HCT116 (cell line): Measurements from ENCODE around the gene TMEM129. TPM values are rescaled to one million over a fixed set of nuclear protein-coding genes. Genes with fewer than 3 reads are reported as not detected.

Experiments
- ATAC-seq: fragments of 200-7000 bp; cut with Tn5 transposase; 2 replicates; pipeline ENCODE4 v1.9.1; 2020; ENCODE audit warnings: mild to moderate bottlenecking, moderate library complexity
- BruUV-seq: library from RNA; stranded (reverse); fragments of 400-500 nt; replicated peaks from 2 replicates; lab custom pipeline; 2021; lab: Mats Ljungman, UMichigan
- CTCF ChIA-PET: fragments of 300-600 bp; sonication (Branson Sonifier 250); formaldehyde crosslinking; loops from one replicate; lab custom pipeline; 2021; ENCODE audit warnings: antibody characterized with exemption; lab: Charles Lee
- POLR2A ChIA-PET: fragments of 300-600, 350-600 bp; sonication (Branson Sonifier 250); formaldehyde crosslinking; loops from one replicate; lab custom pipeline; 2021; ENCODE audit warnings: antibody characterized with exemption; lab: Charles Lee
- RAD21 ChIA-PET, 2 experiments: fragments of 300-600 bp; sonication (Branson Sonifier 250); formaldehyde crosslinking; loops; one replicate each; lab custom pipeline; 2023; ENCODE audit warnings: low total read pairs in 2 of 2; ENCODE audit not compliant: uncharacterized antibody in 2 of 2, unreplicated experiment in 2 of 2, low non-redundant PET in 1 of 2; lab: Charles Lee
- DNase-seq: peaks from one replicate; pipeline ENCODE4 v3.0.0-alpha.2; 2010; ENCODE audit warnings: low read depth, low spot score
- H2AFZ ChIP-seq: fragments of 200-600 bp; shearing (Covaris generic), sonication (generic); 2 replicates; pipeline ENCODE4 v1.6.1; 2017; ENCODE audit warnings: low read depth, mixed run types, mixed read lengths, antibody characterized with exemption, low read length; ENCODE audit not compliant: poor library complexity, severe bottlenecking
- H3K27ac ChIP-seq: 2 replicates; pipeline ENCODE4 v1.5.1; 2012; ENCODE audit warnings: low read depth, low read length
- H3K27me3 ChIP-seq: fragments of 200-600 bp; sonication (generic); 2 replicates; pipeline ENCODE4 v1.6.1; 2016; ENCODE audit warnings: mixed run types, low read length, mixed read lengths; ENCODE audit not compliant: insufficient read depth
- H3K36me3 ChIP-seq, 2 experiments: fragments of 200-500 bp in 1 of 2; fragments of 200-600 bp in 1 of 2; sonication (Bioruptor generic) in 1 of 2; sonication (generic) in 1 of 2; 2 replicates each; pipeline versions ENCODE4 v1.5.1 to v1.6.1; 2014 to 2016; ENCODE audit warnings: low read length in 2 of 2, inconsistent platforms in 1 of 2, mixed read lengths in 1 of 2, mixed run types in 1 of 2; ENCODE audit not compliant: insufficient read depth in 2 of 2, control insufficient read depth in 1 of 2
- H3K4me1 ChIP-seq, 2 experiments: fragments of 200-600 bp in 1 of 2; sonication (generic) in 1 of 2; 2 replicates each; pipeline versions ENCODE4 v1.5.1 to v1.6.1; 2012 to 2017; ENCODE audit warnings: low read length in 2 of 2, inconsistent platforms in 1 of 2, mild to moderate bottlenecking in 1 of 2, mixed read lengths in 1 of 2, mixed run types in 1 of 2, moderate library complexity in 1 of 2; ENCODE audit not compliant: insufficient read depth in 2 of 2, control insufficient read depth in 1 of 2
- H3K4me2 ChIP-seq: fragments of 200-600 bp; sonication (generic); 2 replicates; pipeline ENCODE4 v1.6.1; 2017; ENCODE audit warnings: mixed run types, low read length, mixed read lengths
- H3K4me3 ChIP-seq, 2 experiments: fragments of 200-600 bp in 1 of 2; sonication (generic) in 1 of 2; replicated peaks in 1 of 2; 2 replicates each; pipeline ENCODE4 v1.5.1; 2011 to 2016; ENCODE audit warnings: low read length in 2 of 2, control low read depth in 1 of 2, low read depth in 1 of 2, mild to moderate bottlenecking in 1 of 2, mixed read lengths in 1 of 2, mixed run types in 1 of 2
- H3K79me2 ChIP-seq: fragments of 200-600 bp; sonication (generic); 2 replicates; pipeline ENCODE4 v1.6.1; 2017; ENCODE audit warnings: mild to moderate bottlenecking, mixed run types, low read length, moderate library complexity, mixed read lengths; ENCODE audit not compliant: insufficient read depth
- H3K9ac ChIP-seq: fragments of 200-600 bp; sonication (generic); 2 replicates; pipeline ENCODE4 v1.6.1; 2016; ENCODE audit warnings: low read length, mixed read lengths
- H3K9me2 ChIP-seq: fragments of 200-600 bp; sonication (generic), shearing (Covaris generic); 2 replicates; pipeline ENCODE4 v1.6.1; 2017; ENCODE audit warnings: mixed run types, mild to moderate bottlenecking, moderate library complexity; ENCODE audit not compliant: insufficient read depth
- H3K9me3 ChIP-seq, 2 experiments: fragments of 200-500 bp in 1 of 2; fragments of 200-600 bp in 1 of 2; sonication (Bioruptor generic) in 1 of 2; sonication (generic) in 1 of 2; 2 replicates each; pipeline ENCODE4 v1.6.1; 2014 to 2017; ENCODE audit warnings: low read length in 2 of 2, mixed read lengths in 2 of 2, inconsistent platforms in 1 of 2, low read depth in 1 of 2, mild to moderate bottlenecking in 1 of 2, mixed run types in 1 of 2, moderate library complexity in 1 of 2; ENCODE audit not compliant: control insufficient read depth in 1 of 2, insufficient read depth in 1 of 2
- H4K20me1 ChIP-seq: fragments of 200-600 bp; sonication (generic), shearing (Covaris generic); 2 replicates; pipeline ENCODE4 v1.6.1; 2017; ENCODE audit warnings: mixed run types, mild to moderate bottlenecking, moderate library complexity; ENCODE audit not compliant: insufficient read depth
- CBX3 ChIP-seq: IDR thresholded peaks from 2 replicates; pipeline ENCODE4 v1.6.1; 2012; ENCODE audit warnings: low read depth
- CEBPB ChIP-seq: IDR thresholded peaks from 2 replicates; pipeline ENCODE4 v1.6.1; 2012; ENCODE audit warnings: low read depth
- EGR1 ChIP-seq: IDR thresholded peaks from 2 replicates; pipeline ENCODE4 v1.6.1; 2012; ENCODE audit warnings: low read depth
- ELF1 ChIP-seq: IDR thresholded peaks from 2 replicates; pipeline ENCODE4 v1.6.1; 2012; ENCODE audit warnings: low read depth, borderline replicate concordance
- EZH2 ChIP-seq: fragments of 200-600 bp; sonication (generic); IDR thresholded peaks from 2 replicates; pipeline ENCODE4 v1.6.1; 2017; ENCODE audit warnings: antibody characterized with exemption, mixed run types
- EZH2phosphoT487 ChIP-seq: fragments of 200-600 bp; IDR thresholded peaks from 2 replicates; pipeline ENCODE4 v1.6.1; 2018; ENCODE audit warnings: antibody characterized with exemption, borderline replicate concordance
- FOSL1 ChIP-seq: IDR thresholded peaks from 2 replicates; pipeline ENCODE4 v1.6.1; 2012; ENCODE audit warnings: low read depth
- JUND ChIP-seq: IDR thresholded peaks from 2 replicates; pipeline ENCODE4 v1.6.1; 2012
- POLR2A ChIP-seq: IDR thresholded peaks from 2 replicates; pipeline ENCODE4 v1.7.0; 2011; ENCODE audit warnings: borderline replicate concordance; ENCODE audit not compliant: insufficient read depth, insufficient read length; ENCODE audit errors: extremely low read depth
- POLR2AphosphoS5 ChIP-seq: IDR thresholded peaks from 2 replicates; pipeline ENCODE4 v1.6.1; 2011; ENCODE audit warnings: mild to moderate bottlenecking, low read depth, low read length, moderate library complexity
- SRF ChIP-seq: IDR thresholded peaks from 2 replicates; pipeline ENCODE4 v1.6.1; 2012; ENCODE audit warnings: low read depth
- YY1 ChIP-seq: IDR thresholded peaks from 2 replicates; pipeline ENCODE4 v1.6.1; 2011; ENCODE audit warnings: low read length, low read depth, moderate library complexity, mild to moderate bottlenecking; ENCODE audit not compliant: insufficient replicate concordance; ENCODE audit errors: extremely low read depth
- intact Hi-C: fragments of 100-400 bp; cut with micrococcal nuclease; formaldehyde crosslinking; loops from 2 replicates; pipeline ENCODE4 v1.10.0; 2022
- total RNA-seq: library from RNA; stranded (reverse); gene quantifications from one replicate; pipeline ENCODE4 v1.2.1, GENCODE V29; 2021; ENCODE audit not compliant: unreplicated experiment
- TF ChIP-seq, protein P1 (sequence below): IDR thresholded peaks from 2 replicates; pipeline ENCODE4 v1.6.1; 2012
- TF ChIP-seq, protein P2 (sequence below): IDR thresholded peaks from 2 replicates; pipeline ENCODE4 v1.6.1; 2012; ENCODE audit warnings: low read depth
- TF ChIP-seq, protein P3 (sequence below): IDR thresholded peaks from 2 replicates; pipeline ENCODE4 v1.6.1; 2011; ENCODE audit warnings: mild to moderate bottlenecking, low read length, moderate library complexity; ENCODE audit not compliant: insufficient replicate concordance; ENCODE audit errors: extremely low read depth

Gene TMEM129
- total RNA-seq, 1 experiment from 2014 or later: 29.4 TPM

DNA sequence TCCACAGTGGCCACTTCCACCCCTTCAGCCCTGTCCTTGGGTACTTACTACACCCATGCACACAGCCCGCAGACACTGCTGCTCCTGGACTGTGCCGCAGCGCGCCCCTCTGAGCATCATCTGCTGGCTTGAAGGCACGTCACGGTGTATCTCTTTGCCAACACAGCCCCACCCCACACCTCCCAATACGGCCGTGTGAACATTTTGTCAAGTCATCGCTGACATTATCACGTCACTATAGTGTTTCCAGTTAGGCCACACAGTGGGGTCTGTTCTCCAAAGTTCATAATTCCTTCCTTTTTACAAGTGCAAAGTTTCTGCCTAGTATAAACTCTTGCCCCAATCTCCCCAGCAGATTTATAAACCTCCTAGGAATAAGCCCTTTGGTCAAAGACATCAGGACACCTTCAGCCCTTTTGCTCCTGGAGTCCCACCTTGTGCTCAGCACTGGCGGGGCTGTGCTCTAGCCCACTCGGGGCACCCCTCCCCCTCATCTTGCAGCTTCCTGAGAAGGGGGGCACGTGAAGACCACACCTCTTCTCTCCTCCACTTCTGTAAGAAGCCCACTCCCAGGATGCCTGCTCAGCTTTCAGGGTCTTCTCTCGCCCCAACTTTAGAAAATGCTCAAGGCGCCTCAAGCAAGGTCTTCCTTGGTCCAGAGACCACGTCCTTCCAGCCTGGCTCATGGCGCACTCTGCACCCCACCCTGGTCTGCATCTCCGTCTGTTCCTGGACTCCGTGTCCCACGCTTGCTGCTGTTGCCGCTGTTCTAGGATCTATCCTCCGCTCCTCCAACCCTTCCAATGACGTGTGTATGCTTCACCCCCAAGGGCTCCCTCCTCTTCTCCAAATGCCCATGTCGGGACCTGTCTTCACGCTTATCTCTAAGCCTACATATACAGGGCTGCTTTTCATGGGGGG, 44.3 kb downstream of the TMEM129 start:
- no TSS peak for BruUV-seq
- CTCF ChIA-PET: no interaction called here
- Histone ChIP-seq H3K4me3 (no peak overlapping the region), H3K79me2 (no peaks in the 10 kb centered on the region), H2AFZ (no peak overlapping the region), H3K27me3 (no peaks in the 10 kb centered on the region), H3K9ac (no peak overlapping the region), H3K27ac (no peak overlapping the region), H4K20me1 (no peaks in the 10 kb centered on the region), H3K4me2 (no peak overlapping the region), H3K9me2 (no peaks in the 10 kb centered on the region), H3K36me3 (no peaks in the 10 kb centered on the region), H3K9me3 (no peaks in the 10 kb centered on the region), H3K4me1 (no peaks in the 10 kb centered on the region)
- TF ChIP-seq, protein P1, sequence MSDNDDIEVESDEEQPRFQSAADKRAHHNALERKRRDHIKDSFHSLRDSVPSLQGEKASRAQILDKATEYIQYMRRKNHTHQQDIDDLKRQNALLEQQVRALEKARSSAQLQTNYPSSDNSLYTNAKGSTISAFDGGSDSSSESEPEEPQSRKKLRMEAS: no peak
- DNase-seq (no peak), ATAC-seq (no peak)
- POLR2A ChIA-PET: no interaction called here
- intact Hi-C loops: no loop called here
- RAD21 ChIA-PET: no interaction called here

DNA sequence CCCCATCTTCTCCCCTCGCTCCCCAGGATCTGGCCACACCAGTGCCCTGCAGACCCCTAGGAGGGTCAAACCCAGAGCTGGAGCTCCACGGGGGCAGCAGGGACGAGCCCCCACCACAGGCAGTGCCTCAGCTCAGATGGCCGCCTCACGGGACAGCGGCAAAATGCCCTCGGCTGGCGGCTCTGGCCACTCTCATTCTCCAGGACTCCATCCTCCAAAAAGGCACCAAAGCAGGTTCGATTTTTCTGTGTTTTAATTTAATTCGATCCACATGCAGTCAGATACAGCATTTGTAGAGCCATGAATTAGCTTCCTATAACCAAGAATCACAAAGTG, 45.4 kb downstream of the TMEM129 start:
- intact Hi-C loops: no loop called here
- ATAC-seq (no peak), DNase-seq (no peak)
- Histone ChIP-seq H3K9me3 (no peaks in the 10 kb centered on the region), H3K4me2 (no peak overlapping the region), H4K20me1 (no peaks in the 10 kb centered on the region), H3K27ac (no peak overlapping the region), H3K27me3 (no peaks in the 10 kb centered on the region), H3K9me2 (no peaks in the 10 kb centered on the region), H3K4me3 (no peak overlapping the region), H3K79me2 (no peaks in the 10 kb centered on the region), H2AFZ (no peak overlapping the region), H3K4me1 (no peaks in the 10 kb centered on the region), H3K9ac (no peak overlapping the region), H3K36me3 (no peaks in the 10 kb centered on the region)
- CTCF ChIA-PET: no interaction called here
- RAD21 ChIA-PET: no interaction called here
- POLR2A ChIA-PET: no interaction called here
- no TSS peak for BruUV-seq
- no peak for TF ChIP-seq SRF
- TF ChIP-seq POLR2AphosphoS5: no peak
- TF ChIP-seq POLR2A: no peak
- no peak for TF ChIP-seq EZH2
- no peak for TF ChIP-seq EZH2phosphoT487
- no peak for TF ChIP-seq JUND
- TF ChIP-seq CBX3: no peak
- TF ChIP-seq, protein P2, sequence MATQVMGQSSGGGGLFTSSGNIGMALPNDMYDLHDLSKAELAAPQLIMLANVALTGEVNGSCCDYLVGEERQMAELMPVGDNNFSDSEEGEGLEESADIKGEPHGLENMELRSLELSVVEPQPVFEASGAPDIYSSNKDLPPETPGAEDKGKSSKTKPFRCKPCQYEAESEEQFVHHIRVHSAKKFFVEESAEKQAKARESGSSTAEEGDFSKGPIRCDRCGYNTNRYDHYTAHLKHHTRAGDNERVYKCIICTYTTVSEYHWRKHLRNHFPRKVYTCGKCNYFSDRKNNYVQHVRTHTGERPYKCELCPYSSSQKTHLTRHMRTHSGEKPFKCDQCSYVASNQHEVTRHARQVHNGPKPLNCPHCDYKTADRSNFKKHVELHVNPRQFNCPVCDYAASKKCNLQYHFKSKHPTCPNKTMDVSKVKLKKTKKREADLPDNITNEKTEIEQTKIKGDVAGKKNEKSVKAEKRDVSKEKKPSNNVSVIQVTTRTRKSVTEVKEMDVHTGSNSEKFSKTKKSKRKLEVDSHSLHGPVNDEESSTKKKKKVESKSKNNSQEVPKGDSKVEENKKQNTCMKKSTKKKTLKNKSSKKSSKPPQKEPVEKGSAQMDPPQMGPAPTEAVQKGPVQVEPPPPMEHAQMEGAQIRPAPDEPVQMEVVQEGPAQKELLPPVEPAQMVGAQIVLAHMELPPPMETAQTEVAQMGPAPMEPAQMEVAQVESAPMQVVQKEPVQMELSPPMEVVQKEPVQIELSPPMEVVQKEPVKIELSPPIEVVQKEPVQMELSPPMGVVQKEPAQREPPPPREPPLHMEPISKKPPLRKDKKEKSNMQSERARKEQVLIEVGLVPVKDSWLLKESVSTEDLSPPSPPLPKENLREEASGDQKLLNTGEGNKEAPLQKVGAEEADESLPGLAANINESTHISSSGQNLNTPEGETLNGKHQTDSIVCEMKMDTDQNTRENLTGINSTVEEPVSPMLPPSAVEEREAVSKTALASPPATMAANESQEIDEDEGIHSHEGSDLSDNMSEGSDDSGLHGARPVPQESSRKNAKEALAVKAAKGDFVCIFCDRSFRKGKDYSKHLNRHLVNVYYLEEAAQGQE: no peak
- TF ChIP-seq, protein P3, sequence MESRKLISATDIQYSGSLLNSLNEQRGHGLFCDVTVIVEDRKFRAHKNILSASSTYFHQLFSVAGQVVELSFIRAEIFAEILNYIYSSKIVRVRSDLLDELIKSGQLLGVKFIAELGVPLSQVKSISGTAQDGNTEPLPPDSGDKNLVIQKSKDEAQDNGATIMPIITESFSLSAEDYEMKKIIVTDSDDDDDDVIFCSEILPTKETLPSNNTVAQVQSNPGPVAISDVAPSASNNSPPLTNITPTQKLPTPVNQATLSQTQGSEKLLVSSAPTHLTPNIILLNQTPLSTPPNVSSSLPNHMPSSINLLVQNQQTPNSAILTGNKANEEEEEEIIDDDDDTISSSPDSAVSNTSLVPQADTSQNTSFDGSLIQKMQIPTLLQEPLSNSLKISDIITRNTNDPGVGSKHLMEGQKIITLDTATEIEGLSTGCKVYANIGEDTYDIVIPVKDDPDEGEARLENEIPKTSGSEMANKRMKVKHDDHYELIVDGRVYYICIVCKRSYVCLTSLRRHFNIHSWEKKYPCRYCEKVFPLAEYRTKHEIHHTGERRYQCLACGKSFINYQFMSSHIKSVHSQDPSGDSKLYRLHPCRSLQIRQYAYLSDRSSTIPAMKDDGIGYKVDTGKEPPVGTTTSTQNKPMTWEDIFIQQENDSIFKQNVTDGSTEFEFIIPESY: no peak
- no peak for TF ChIP-seq EGR1
- no peak for TF ChIP-seq FOSL1
- TF ChIP-seq YY1: no peak
- TF ChIP-seq, protein P1: no peak
- TF ChIP-seq CEBPB: no peak
- TF ChIP-seq ELF1: no peak
